Fibroblast of skin of back (primary cell): Measurements from ENCODE around the gene PHF2.

Source experiments
- DNase-seq: peaks from one replicate; pipeline ENCODE4 v3.0.0-alpha.2; 2013

The PHF2 gene

GRCh38 chr9:93634311-93635185, 58.2 kb downstream of the PHF2 start:
- no peak for DNase-seq

- DNase-seq = no peak
These were observed 59.1 kb downstream of the PHF2 start for GRCh38 chr9:93635186-93636107.

GRCh38 chr9:93636172-93636661, 59.8 kb downstream of the PHF2 start:
- DNase-seq = no peak

GRCh38 chr9:93636667-93637066, 60.3 kb downstream of the PHF2 start:
- no peak for DNase-seq

GRCh38 chr9:93637886-93638285, 61.5 kb downstream of the PHF2 start:
- no peak for DNase-seq

- DNase-seq = no peak
These were observed 63.6 kb downstream of the PHF2 start for GRCh38 chr9:93640027-93640426.

- DNase-seq = peak; percentile 67
These were observed 66.6 kb downstream of the PHF2 start for GRCh38 chr9:93642961-93643360.

GRCh38 chr9:93644397-93645088, 68.2 kb downstream of the PHF2 start:
- no peak for DNase-seq

- DNase-seq = no peak
These were observed 68.9 kb downstream of the PHF2 start for GRCh38 chr9:93645149-93645889.

GRCh38 chr9:93645921-93646639, 69.7 kb downstream of the PHF2 start:
- DNase-seq = no peak

- no peak for DNase-seq
These were observed 70.3 kb downstream of the PHF2 start for GRCh38 chr9:93646640-93647178.

GRCh38 chr9:93648181-93648580, 71.8 kb downstream of the PHF2 start:
- DNase-seq = no peak

GRCh38 chr9:93648836-93649235, 72.5 kb downstream of the PHF2 start:
- DNase-seq = no peak

GRCh38 chr9:93649610-93650261, 73.4 kb downstream of the PHF2 start:
- no peak for DNase-seq

- DNase-seq = no peak
These were observed 74.1 kb downstream of the PHF2 start for GRCh38 chr9:93650448-93650847.

GRCh38 chr9:93651521-93651950, 75.2 kb downstream of the PHF2 start:
- DNase-seq = no peak

- no peak for DNase-seq
These were observed 76.5 kb downstream of the PHF2 start for GRCh38 chr9:93652604-93653592.

GRCh38 chr9:93653760-93654159, 77.4 kb downstream of the PHF2 start:
- no peak for DNase-seq

GRCh38 chr9:93654351-93654961, 78.1 kb downstream of the PHF2 start:
- no peak for DNase-seq
